Stimulated activated CD4-positive, alpha-beta T cell treated with anti-CD3 and anti-CD28 coated beads, Interleukin-12 subunit alpha, Interleukin-12 subunit beta, amount 100 ng/mL, for 4 hours (primary cell): ENCODE data around the gene MDN1.
"Not testable (repeated sequence)": the region's sequence is repeated elsewhere in the genome, so short reads cannot be mapped to it uniquely, and the experiment has no call there.

Source experiments
- DNase-seq: peaks from one replicate; pipeline ENCODE4 v3.0.0-alpha.2; 2020

Gene MDN1

DNA sequence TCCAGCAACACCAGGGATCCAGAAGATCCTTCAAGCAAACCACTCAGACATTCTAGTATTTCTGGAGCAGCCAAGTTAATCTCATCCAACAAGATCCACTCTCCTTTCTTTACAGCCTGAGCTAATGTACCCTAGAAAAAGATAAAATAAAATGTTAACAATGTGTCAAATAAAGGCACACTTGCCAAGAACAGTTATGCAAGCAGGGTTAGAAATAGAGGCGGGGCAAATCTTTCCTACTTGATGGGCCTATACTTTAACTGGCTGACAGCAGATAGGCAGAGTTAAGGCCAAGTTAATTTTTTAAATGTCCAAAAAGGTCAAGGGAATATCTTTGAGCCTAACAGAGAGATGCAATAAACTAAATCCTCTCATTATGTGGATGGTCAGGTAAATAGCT is 60.8 kb downstream of the MDN1 start:
- DNase-seq = no peak

DNA sequence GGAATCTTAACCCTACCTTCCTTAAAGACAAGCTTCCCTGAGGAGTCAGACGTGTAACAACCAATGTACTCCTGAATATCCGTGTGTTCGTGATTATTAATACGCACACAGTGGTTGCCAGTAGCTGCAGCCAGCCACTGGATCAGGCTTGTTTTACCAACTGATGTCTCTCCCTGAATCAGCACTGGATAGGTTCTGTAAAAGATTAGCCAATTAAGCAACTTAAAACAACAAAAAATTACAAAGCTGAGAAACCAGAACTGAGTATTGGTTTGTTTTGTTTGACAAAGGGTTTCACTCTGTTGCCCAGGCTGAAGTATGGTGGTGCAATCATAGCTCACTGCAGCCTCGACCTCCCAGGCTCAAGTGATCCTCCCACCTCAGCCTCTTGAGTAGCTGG is 69.3 kb downstream of the MDN1 start:
- DNase-seq = no peak

DNA sequence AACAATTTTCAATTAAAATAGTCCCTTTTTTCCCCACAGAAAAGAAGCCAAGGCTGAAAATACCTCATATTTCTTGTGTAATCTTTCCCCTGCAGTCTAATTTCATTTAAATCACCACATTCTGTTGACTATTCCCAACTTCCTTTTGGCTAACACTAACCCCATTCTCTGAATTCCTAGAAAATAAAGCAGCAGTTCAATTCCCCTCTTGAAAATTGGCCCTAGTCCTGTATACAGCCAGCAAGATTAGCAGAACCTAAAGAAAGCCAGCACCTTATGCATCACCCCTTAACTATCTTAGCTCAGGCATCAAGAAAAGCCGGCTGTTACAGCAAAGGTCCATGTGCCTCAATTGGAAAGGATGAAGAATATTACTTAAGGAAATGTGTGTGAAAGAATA is 69.7 kb downstream of the MDN1 start:
- DNase-seq = no peak

DNA sequence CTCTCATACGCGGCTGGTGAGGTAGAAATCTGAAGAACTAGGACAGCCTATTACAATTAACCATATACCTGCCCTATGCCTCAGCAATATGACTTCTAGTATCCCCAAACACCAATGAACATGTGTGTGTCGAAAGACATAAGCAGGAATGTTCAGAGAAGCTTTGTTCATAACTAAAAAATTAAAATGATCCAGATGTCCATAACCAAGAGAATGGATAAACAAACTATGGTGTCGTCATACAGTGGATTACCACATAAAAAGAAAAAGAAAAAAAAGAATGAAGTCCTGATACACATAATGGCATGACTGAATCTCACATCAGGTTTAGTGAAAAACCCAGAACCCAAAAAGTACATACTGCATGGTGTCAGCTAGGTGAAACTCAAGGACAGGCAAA is 73.9 kb downstream of the MDN1 start:
- no peak for DNase-seq

DNA sequence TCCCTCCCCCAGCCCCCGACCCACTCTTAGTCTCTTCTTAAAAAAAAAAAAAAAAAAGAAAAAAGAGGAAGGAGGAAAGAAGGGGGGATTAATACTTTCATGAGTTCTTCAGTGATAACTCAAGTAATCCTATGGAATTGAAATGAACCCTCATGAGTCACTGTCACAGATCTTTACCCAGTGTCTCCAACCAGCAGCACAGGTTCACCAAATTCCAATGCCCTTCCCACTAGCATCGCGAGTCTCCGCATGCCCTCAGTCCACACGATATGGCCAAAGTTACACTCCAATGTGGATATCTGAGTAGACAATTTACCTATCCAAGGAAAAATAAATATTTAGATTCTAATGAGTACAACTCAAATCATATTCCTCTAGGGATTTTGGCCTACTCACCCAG is 74.5 kb downstream of the MDN1 start:
- no peak for DNase-seq

DNA sequence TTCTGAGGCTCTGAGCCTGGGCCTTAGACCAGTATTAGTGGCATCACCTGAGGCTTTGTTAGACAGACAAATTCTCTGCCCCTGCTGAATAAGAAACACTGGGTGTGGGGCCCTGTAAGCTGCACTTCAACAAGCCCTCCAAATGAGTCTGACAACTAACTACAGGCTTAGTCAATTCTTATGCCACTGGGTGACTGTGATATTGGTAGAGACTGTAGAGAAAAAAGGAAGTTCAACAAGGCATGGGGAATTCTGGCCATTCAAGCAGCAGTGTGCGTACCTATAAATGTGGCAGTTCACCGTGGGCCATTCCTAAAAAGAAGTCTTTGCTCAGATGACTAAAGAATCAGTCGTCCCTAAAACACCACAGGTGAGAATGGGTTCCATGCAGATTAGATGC is 82.7 kb downstream of the MDN1 start:
- no peak for DNase-seq

DNA sequence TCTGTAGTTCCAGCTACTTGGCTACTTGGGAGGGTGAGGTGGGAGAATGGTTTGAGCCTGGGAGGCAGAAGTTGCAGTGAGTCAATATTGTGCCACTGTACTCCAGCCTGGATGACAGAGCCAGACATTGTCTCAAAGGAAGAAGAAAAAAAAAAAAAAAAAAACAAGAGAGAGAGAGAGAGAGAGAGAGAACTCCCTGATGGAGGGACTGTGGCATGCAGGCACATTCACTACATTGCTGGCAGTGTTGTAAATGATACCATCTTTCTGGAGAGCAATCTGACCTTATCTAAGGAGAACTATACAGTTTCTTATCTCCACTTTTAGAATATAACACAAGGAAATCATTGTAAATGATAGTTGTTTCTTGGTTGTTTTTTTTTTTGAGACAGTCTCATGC is 85.1 kb downstream of the MDN1 start:
- DNase-seq = no peak

DNA sequence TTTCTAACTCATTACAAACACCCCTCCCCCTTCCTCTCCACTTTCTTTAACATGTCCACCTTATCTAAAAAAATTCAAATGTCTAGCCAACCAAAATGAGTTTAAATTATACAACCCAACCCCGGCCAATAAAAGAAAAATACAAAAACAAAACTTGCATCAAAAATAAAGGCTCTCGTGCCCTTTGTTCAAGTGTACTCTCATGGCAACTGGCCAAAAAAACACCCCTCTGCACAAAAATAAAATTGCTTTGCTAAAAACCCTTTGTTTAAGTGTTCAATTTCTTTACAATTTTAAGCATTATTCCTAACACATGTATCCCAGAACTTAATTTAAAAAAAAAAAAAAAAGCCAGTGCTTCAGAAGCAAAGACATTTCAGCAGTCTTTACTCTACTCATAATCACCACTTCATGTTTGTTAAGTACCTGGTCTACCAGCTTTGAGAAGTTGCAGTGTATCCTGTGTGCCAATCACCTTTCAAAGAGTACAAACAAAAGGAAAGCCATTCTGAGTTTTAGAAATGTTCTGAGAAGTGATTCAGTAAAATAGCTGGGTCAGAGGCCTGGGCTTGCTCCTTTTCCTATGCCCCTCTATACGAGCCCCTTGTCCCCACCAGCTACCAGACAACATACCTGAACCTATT is 87.5 kb downstream of the MDN1 start:
- no peak for DNase-seq

DNA sequence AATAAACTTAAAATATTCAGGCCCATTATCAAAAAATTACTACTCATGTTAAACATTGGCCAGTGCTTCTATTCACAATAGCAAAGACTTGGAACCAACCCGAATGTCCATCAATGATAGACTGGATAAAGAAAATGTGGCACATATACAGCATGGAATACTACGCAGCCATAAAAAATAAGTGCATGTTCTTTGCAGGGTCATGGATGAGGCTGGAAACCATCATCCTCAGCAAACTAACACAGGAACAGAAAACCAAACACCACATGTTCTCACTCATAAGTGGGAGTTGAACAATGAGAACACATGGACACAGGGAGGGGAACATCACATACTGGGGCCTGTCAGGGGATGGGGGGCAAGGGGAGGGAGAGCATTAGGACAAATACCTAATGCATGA is 88.3 kb downstream of the MDN1 start:
- not testable (repeated sequence) for DNase-seq

DNA sequence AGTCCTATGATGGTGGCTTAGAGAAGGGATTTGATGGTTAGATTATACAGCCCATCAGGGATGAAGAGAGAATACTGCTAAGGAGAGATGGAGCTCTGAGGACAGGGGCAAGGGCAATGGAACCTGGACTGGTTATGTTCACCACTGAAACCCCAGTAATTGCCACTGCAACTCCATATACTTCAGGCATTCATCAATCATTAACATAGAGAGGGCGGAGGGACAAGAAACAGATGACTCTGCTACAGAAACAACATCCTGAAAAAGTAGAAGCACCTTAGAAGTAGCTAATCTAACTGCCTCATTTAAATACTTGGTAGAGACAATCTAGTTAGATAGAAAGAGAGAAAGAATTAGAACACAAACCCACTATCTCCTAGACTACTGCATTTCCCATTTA is 89.8 kb downstream of the MDN1 start:
- DNase-seq = no peak

DNA sequence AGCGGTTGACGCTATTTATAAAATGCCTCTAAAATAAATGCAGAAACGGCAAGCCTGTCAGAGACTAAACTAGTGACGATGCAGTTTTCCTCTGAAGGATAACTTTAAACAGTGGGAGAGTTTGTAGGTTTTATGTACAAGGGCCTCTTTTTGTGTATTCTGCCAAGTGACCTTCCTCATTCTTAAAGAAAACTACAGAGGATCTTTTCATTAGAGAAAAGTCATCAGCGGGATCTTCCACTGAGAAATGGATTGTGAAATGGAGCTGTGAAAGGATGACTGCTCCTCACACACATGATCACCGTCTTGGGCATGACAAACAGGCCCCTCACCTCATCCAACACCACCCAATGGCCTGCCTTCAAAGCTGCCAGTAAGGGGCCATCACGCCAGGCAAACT is 92.1 kb downstream of the MDN1 start:
- no peak for DNase-seq

DNA sequence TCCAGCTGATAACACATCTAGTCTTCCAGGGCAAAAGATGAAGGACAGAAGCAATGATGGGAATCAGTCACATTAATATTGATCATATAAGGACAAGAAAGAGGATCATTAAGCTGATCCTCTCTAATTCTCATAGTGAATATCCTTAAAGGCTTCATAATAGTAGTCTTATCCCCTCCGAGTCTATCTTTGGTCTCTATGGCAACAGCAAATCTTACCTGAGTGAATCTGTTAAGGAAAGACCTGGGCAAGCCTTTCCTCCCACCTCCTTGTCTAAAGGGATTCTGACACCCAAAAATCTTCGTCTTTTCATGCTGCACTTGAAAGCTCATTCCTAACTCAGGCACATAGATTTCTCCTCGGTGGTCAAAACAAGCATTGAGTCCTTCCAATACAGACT is 94.6 kb downstream of the MDN1 start:
- no peak for DNase-seq

DNA sequence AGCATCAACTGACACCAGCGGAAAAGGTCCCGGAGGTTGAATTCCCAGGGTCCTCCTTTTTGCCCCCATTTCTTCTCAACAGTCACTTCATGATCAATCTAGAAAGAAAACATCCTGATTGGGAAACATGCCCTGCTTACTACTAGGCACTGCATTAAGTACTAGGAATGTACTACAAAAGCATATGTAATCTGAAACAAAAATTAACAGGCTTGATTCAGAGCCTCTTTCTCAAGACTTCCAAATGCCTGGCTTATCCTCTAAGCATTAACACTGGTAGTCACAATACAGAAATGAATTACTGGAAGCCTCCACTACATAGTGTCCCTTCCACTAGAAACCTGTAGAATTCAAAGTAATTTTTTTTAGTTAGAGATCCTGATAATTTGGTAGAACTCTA is 96.5 kb downstream of the MDN1 start:
- DNase-seq = no peak

DNA sequence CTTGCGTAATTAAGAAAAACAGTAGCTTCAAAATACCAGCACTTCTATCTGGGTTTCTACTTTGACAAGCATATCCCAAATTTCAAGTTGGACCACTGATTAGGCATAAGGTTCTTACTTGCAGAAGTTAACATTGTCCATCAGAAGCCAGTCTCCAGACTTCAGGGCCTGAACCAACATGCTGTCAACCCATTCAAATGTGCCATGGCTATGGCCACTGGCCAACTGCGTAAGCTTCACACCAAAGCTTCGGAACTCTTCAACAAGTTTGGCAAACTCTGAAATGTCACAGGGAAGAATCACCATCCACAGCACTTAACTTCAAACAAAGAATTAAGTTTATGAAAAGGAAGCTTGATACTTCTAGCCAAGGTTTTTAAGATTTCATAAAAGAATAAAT is 103.1 kb downstream of the MDN1 start:
- no peak for DNase-seq

DNA sequence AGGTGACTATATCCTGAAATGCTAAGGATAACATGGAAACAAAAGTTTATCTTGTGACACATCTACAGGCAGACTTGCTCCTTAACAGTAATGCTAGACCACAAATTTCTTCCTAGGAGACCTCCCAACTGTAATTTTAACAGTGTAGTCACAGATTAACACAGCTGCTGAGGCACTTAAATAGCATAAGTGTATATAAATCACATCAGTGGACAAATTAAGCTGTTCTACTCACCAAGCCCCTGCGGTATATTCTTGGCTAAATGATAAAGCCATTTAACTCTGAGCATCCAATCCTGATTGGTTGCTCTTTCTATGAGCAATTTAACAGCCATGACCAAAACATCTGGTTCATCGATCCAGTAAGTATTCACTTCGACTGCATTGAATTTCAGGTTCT is 107.8 kb downstream of the MDN1 start:
- no peak for DNase-seq

DNA sequence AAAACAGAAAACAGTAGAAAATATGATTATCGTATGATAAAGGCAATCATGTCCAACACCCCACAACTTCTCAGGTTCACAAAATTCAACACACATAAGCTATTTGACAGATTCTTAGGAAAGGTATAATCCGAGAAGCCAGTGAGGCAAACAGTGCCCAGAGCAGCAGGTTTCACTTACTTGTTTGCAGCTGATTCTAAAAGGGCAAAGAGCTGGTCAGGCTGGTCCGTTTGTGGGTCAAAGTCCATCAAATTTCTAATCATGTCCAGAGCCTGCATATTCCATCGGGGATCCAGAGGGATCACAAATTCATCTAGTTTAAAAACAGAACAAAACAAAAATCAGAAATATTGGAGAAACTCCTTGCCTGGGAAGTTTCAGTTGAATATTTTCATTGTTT is 111.3 kb downstream of the MDN1 start:
- DNase-seq = no peak

DNA sequence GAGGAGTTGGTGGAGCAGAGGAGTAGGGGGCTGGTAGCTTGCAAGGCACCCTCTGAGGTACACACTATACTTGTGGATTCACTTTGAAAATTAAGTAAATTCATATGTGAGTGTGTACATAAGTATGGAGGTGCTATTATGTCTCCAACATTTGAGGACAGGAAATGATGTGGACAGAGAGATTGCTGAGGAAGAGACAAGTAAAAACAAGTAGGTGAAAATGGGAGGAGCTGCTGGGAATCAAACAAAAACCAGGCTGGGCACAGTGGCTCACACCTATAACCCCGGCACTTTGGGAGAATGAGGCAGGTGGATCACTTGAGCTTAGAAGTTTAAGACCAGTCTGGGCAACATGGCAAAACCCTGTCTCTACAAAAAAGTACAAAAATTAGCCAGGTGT is 111.8 kb downstream of the MDN1 start:
- DNase-seq = no peak

DNA sequence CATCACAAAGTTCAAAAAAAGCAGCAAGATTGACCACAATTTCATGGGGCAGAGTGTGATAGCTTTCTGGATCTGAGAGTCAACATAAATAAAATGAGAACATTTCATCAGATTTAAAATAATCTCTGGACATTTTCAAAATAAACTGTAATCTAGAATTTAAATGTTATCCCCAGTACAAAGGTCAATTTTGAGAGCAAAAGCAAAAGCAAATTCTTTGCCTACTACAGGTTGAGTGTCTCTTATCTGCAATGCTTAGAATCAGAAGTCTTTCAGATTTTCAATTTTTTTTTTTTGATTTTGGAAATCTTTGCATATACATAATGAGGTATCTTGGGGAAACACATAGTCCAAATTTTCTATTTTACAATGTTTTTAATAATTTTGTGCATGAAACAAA is 113.5 kb downstream of the MDN1 start:
- DNase-seq = no peak

DNA sequence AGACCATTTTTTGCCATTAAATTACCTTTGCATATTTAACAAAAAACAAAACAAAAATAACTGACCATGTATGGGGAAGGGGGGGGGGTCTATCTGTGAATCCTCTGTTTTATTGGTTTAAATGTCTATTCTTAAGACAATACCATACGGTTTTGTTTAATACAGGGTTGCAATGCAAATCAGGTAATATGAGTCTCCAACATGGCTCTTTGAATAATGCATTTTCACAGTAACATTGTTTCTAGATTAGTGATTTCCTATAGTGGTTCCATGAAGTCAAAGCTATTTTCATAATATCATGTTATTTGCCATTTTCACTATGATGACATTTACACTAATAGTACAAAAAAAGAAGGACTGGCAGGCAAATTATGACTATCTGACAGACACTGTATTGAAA is 116.3 kb downstream of the MDN1 start:
- no peak for DNase-seq

DNA sequence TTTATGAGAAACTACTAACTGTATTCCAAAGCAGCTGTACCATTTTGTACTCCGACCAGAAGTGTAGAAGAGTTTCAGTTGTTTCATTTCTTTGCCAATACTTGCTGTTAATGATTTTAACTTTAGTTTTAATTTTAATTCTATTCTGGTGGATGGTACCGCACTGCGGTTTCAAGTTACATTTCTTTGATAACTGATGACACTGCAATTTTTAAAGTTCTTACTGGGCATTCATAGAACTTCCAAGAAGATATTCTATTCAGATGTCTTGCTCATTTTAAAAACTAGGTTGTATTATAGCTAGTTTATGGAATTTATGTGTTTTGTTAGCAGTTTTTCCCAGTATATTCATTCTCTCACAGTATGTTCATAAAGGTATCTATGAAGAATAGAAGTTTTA is 117.2 kb downstream of the MDN1 start:
- no peak for DNase-seq

DNA sequence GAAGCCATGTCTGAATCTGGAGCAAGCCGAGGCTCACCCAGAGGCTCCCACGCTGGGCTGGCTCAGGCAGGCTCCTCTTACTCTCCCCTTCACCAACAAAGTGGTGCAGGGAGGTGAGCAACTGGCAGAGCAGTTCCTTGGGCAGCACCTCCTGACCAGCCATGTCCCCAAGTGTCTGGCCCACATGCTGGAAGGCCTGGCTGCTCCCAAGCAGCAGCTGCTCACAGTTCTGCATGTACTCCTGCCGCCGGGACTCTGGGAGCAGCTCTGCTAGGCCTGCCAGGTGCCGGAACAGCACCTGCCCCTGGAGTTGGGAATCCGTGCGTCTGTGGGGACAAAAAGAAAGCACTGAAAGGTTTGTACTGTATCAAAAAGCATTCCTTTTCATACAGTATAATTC is 123.9 kb downstream of the MDN1 start:
- no peak for DNase-seq

DNA sequence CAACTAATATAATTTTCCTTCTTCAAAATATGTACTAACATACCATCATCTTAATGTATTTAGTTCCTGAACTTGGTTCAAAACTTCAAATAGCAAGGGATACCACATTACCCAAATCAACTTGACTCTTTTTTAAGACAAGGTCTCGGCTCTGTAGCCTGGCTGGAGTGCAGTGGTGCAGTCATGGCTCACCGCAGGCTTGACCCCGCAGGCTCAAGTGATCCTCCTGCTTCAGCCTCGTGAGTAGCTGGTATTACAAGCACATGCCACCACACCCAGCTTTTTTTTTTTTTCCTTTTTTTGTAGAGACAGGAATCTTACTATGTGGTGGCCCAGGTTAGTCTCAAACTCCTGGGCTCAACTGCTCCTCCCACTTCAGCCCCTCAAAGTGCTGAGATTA is 125.2 kb downstream of the MDN1 start:
- DNase-seq = no peak

DNA sequence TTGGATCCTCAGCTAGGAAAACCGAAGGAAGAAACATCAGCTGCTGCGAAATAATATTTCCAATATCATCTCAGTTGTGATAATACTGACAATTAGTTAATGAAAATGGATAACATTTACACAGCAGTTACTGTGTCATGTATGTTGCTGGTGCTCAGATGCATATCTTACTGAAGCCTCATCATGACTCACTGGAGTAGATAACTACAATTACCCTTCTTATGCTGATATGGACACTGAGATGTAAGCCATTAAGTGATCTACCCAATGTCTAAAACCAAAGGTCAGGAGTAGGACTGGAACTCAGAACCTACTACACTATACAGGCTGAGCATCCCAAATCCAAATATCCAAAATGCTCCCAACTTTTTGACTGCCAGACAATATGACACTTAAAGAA is 126.4 kb downstream of the MDN1 start:
- no peak for DNase-seq

DNA sequence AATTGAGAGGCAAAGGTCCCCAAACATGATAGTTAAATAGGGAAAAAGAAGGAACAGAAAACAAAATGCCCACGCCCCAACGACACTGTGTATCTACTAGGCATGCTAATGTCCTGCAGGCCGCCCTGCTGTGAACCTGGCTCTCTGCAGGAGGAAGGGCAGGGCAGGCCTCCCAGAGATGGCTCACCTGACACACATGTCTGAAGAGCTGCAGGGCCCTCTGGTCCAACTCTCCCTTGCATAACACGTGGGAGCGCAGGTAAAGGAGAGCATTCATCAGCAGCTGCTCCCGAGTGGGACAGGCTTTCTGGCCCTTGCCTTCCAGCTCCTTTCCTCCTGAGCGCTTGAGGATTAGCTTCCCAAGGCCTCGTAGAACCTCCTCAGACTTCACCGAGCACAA is 127.3 kb downstream of the MDN1 start:
- no peak for DNase-seq

DNA sequence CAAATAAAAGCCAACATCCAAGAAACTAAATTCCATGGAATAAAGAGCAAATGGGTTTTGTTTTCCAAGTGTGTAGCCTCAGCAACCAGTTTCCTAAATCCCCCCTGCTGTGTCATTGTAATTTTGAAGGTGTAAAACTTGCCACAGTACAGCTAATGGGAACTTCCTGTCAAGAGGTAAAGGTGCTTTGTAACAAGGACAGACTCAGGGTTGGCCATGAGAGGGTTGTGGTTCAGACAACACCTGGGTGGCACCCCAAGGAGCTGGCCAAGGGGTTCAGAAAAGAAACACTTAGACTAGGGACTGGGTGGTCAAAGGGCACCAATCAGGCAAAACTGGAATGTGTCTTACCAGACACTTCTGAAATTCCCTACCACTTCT is 128.7 kb downstream of the MDN1 start:
- DNase-seq = no peak

DNA sequence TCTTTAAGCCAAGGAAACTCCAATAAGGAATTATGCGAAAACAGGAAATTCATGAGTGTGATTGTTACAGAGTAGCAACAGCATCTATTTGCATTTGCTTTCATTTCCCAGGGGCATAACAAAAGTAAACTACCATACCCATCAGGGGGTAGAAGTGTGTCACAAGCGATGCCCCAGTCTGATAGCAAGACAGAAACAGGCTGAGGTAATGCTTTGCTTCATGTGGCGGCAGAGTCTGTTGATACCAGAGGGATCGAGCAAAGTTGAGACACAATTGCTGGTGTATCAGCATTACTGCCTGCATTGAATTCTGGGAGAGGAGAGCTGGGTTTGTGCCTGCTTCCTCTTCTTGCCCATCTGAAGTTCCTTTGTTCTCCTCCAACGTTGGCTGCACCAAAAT is 129.9 kb downstream of the MDN1 start:
- no peak for DNase-seq
